Measurements from ENCODE around the gene DENND5B. TPM values are rescaled to one million over a fixed set of nuclear protein-coding genes. Genes with fewer than 3 reads are reported as not detected.
A peak's percentile ranks its signal among the peaks of the same experiment; 100 is the strongest.

DENND5B gene
- total RNA-seq, 1 experiment from 2014 or later: 18.6 TPM

DNA sequence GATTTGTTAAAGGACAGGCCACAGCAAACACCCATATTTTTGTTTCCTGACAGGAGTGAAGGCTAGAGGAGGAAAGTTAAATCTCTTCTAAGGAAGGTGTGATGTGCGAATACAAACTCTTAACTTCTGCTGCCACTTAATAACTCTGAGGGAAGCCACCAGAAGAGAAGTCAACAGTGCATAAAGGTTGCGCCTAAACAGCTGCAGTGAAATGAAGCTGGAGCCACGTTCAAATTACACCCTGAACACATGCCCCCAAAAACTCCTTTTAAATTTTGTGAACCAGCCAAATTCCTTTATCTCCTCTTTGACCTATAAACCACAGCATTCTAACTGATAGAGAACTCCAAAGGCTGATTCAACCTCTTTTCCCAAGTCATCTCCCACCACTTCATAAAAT is 22.4 kb downstream of the DENND5B start:
- ChIA-PET POLR2A (interaction anchor here (3.1 kb wide), 1 partner anchor 22 kb away, joined by 18 read pairs; the partner anchor contains the start of gene DENND5B), CTCF (interaction anchor here (0.9 kb wide), 2 partner anchors 9 to 10 kb away, joined by 3 to 4 read pairs; no protein-coding TSS in a partner anchor)
- H3K36me3 Mint-ChIP-seq (ENCODE audit: insufficient read depth, unreplicated experiment): no peaks in the 10 kb centered on the region
- no peak for DNase-seq (ENCODE audit: unreplicated experiment)
- no peak overlapping the region for H3K27ac Mint-ChIP-seq (ENCODE audit: low read depth, unreplicated experiment)
- H3K4me3 Mint-ChIP-seq (ENCODE audit: unreplicated experiment): no peak overlapping the region
- H3K27me3 Mint-ChIP-seq (ENCODE audit: insufficient read depth, unreplicated experiment): no peaks in the 10 kb centered on the region
- H3K9me3 Mint-ChIP-seq (ENCODE audit: unreplicated experiment): no peaks in the 10 kb centered on the region
- TF ChIP-seq, protein P1, sequence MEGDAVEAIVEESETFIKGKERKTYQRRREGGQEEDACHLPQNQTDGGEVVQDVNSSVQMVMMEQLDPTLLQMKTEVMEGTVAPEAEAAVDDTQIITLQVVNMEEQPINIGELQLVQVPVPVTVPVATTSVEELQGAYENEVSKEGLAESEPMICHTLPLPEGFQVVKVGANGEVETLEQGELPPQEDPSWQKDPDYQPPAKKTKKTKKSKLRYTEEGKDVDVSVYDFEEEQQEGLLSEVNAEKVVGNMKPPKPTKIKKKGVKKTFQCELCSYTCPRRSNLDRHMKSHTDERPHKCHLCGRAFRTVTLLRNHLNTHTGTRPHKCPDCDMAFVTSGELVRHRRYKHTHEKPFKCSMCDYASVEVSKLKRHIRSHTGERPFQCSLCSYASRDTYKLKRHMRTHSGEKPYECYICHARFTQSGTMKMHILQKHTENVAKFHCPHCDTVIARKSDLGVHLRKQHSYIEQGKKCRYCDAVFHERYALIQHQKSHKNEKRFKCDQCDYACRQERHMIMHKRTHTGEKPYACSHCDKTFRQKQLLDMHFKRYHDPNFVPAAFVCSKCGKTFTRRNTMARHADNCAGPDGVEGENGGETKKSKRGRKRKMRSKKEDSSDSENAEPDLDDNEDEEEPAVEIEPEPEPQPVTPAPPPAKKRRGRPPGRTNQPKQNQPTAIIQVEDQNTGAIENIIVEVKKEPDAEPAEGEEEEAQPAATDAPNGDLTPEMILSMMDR (IDR thresholded peaks at IDR 0.05; ENCODE audit: unreplicated experiment): no peak
- BruUV-seq (replicated peaks): no TSS peak
- intact Hi-C loops (cut with micrococcal nuclease): no loop called here
- peaks cover 12% of the 10 kb centered on the region for H3K4me1 Mint-ChIP-seq (ENCODE audit: insufficient read depth, unreplicated experiment)

DNA sequence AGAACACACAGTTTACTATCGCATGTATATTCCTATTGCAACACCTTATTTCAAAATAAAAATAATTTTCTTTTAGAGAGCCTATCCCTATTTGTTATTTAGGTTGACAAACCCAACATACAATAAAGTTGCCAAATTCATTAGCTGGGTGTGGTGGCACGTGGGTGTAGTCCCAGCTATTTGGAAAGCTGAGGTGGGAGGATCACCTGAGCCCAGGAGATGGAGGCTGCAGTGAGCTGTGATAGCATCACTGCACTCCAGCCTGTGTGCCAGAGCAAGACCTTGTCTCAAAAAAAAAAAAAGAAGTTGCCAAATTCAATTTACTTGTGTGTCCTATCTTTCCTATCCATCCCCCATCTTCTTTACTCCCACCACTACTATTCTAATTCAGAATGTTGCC is 23.9 kb downstream of the DENND5B start:
- Mint-ChIP-seq H3K27ac (ENCODE audit: low read depth, unreplicated experiment) (peak overlapping the region; percentile 69), H3K4me3 (ENCODE audit: unreplicated experiment) (no peak overlapping the region), H3K36me3 (ENCODE audit: insufficient read depth, unreplicated experiment) (no peaks in the 10 kb centered on the region), H3K9me3 (ENCODE audit: unreplicated experiment) (no peaks in the 10 kb centered on the region), H3K27me3 (ENCODE audit: insufficient read depth, unreplicated experiment) (no peaks in the 10 kb centered on the region), H3K4me1 (ENCODE audit: insufficient read depth, unreplicated experiment) (peaks cover 8% of the 10 kb centered on the region)
- BruUV-seq (replicated peaks): no TSS peak
- intact Hi-C loops (cut with micrococcal nuclease): no loop called here
- TF ChIP-seq, protein P1 (IDR thresholded peaks at IDR 0.05; ENCODE audit: unreplicated experiment): no peak
- DNase-seq (ENCODE audit: unreplicated experiment): peak; percentile 25
- POLR2A ChIA-PET: interaction anchor here (1.2 to 3.1 kb wide), 3 partner anchors 23 to 75 kb away, joined by 6 to 18 read pairs (median 10); partner anchors contain the start of gene DENND5B
- CTCF ChIA-PET: interaction anchor here (0.6 kb wide), 2 partner anchors 50 to 149 kb away, joined by 4 to 6 read pairs; no protein-coding TSS in a partner anchor

DNA sequence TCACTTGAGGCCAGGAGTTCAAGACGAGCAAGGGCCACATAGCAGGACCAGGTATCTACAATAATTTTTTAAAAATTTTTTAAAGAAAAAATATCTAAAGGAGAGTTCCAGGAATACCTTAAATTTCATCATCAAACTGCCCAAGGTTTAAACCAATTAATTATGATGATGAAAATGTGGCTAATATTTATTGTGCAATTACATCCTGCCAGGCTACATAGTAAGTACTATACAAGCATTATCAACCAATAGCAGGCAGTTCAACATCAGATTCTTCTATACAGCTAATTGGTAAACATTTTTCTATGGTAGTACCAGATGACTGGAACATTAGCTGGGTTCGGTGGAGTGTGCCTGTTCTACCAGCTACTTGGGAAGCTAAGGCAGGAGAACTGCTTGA is 24.4 kb downstream of the DENND5B start:
- POLR2A ChIA-PET: interaction anchor here (1.1 to 3.1 kb wide), 4 partner anchors 8 to 75 kb away, joined by 3 to 18 read pairs (median 8); partner anchors contain the start of gene DENND5B
- no peaks in the 10 kb centered on the region for H3K27me3 Mint-ChIP-seq (ENCODE audit: insufficient read depth, unreplicated experiment)
- TF ChIP-seq, protein P1 (IDR thresholded peaks at IDR 0.05; ENCODE audit: unreplicated experiment): no peak
- peaks cover 8% of the 10 kb centered on the region for H3K4me1 Mint-ChIP-seq (ENCODE audit: insufficient read depth, unreplicated experiment)
- intact Hi-C loops (cut with micrococcal nuclease): no loop called here
- no peaks in the 10 kb centered on the region for H3K9me3 Mint-ChIP-seq (ENCODE audit: unreplicated experiment)
- H3K36me3 Mint-ChIP-seq (ENCODE audit: insufficient read depth, unreplicated experiment): no peaks in the 10 kb centered on the region
- no peak overlapping the region for H3K4me3 Mint-ChIP-seq (ENCODE audit: unreplicated experiment)
- no peak for DNase-seq (ENCODE audit: unreplicated experiment)
- CTCF ChIA-PET: interaction anchor here (0.6 kb wide), 2 partner anchors 148 to 184 kb away, joined by 3 to 4 read pairs; no protein-coding TSS in a partner anchor
- no TSS peak for BruUV-seq (replicated peaks)
- peak overlapping the region; percentile 69 for H3K27ac Mint-ChIP-seq (ENCODE audit: low read depth, unreplicated experiment)

GRCh38 chr12:31562594-31563328 is 28.2 kb downstream of the DENND5B start:
- Mint-ChIP-seq H3K36me3 (ENCODE audit: insufficient read depth, unreplicated experiment) (no peaks in the 10 kb centered on the region), H3K4me1 (ENCODE audit: insufficient read depth, unreplicated experiment) (peaks cover 11% of the 10 kb centered on the region), H3K4me3 (ENCODE audit: unreplicated experiment) (no peak overlapping the region), H3K27ac (ENCODE audit: low read depth, unreplicated experiment) (no peak overlapping the region), H3K27me3 (ENCODE audit: insufficient read depth, unreplicated experiment) (no peaks in the 10 kb centered on the region), H3K9me3 (ENCODE audit: unreplicated experiment) (peaks cover 8% of the 10 kb centered on the region)
- no peak for DNase-seq (ENCODE audit: unreplicated experiment)
- ChIA-PET CTCF (interaction anchor here (0.7 kb wide), 1 partner anchor 76 kb away, joined by 3 read pairs; no protein-coding TSS in a partner anchor), POLR2A (interaction anchor here (0.5 to 1.3 kb wide), 6 partner anchors 12 to 108 kb away, joined by 3 to 5 read pairs (median 3); partner anchors contain the start of gene DENND5B)
- BruUV-seq (replicated peaks): no TSS peak
- intact Hi-C loops (cut with micrococcal nuclease): no loop called here
- TF ChIP-seq, protein P1 (IDR thresholded peaks at IDR 0.05; ENCODE audit: unreplicated experiment): no peak
